NCI-H2196 (cell line): Measurements from ENCODE around the gene SARM1.
"Not testable (repeated sequence)": the region's sequence is repeated elsewhere in the genome, so short reads cannot be mapped to it uniquely, and the experiment has no call there.

Experiments
- DNase-seq: peaks from one replicate; lab custom pipeline; 2025; ENCODE audit not compliant: unreplicated experiment; lab: John Stamatoyannopoulos, UW

Gene SARM1

GRCh38 chr17:28415886-28416285 is 44.4 kb downstream of the SARM1 start:
- DNase-seq, result no peak

- DNase-seq, result peak; percentile 23
Observed at GRCh38 chr17:28416703-28417311, 45.3 kb downstream of the SARM1 start.

GRCh38 chr17:28421787-28422305 is 50.4 kb downstream of the SARM1 start:
- DNase-seq, result no peak

- DNase-seq, result no peak
Observed at GRCh38 chr17:28425206-28425605, 53.7 kb downstream of the SARM1 start.

GRCh38 chr17:28426081-28426519 is 54.6 kb downstream of the SARM1 start:
- DNase-seq, result no peak

- no peak for DNase-seq
Observed at GRCh38 chr17:28427371-28427770, 55.9 kb downstream of the SARM1 start.

- DNase-seq, result not testable (repeated sequence)
Observed at GRCh38 chr17:28427982-28428381, 56.5 kb downstream of the SARM1 start.

- DNase-seq, result no peak
Observed at GRCh38 chr17:28433721-28434120, 62.2 kb downstream of the SARM1 start.

GRCh38 chr17:28434326-28434725 is 62.8 kb downstream of the SARM1 start:
- DNase-seq, result not testable (repeated sequence)

- DNase-seq, result no peak
Observed at GRCh38 chr17:28443901-28444638, 72.6 kb downstream of the SARM1 start.

- no peak for DNase-seq
Observed at GRCh38 chr17:28446716-28447395, 75.4 kb downstream of the SARM1 start.

- no peak for DNase-seq
Observed at GRCh38 chr17:28447396-28447760, 75.9 kb downstream of the SARM1 start.

GRCh38 chr17:28449859-28450258 is 78.4 kb downstream of the SARM1 start:
- DNase-seq, result no peak
